Prostate gland (tissue), 2 donors: ENCODE data around the gene PDZRN4.

Experiments used
- POLR2A ChIP-seq: fragments of 450-650 bp; IDR thresholded peaks from one replicate; pipeline ENCODE4 v1.6.1; 2016; ENCODE audit warnings: antibody characterized with exemption, mild to moderate bottlenecking
- TF ChIP-seq, protein P1 (sequence below), 4 experiments: fragments of 200-600 bp in 2 of 4; fragments of 450-650 bp in 2 of 4; sonication (generic) in 2 of 4; IDR thresholded peaks; 1 replicate in 3 of 4; 2 replicates in 1 of 4; pipeline ENCODE4 v1.5.1; 2016 to 2019; ENCODE audit warnings: antibody characterized with exemption in 4 of 4, mild to moderate bottlenecking in 2 of 4, moderate library complexity in 2 of 4

DNA sequence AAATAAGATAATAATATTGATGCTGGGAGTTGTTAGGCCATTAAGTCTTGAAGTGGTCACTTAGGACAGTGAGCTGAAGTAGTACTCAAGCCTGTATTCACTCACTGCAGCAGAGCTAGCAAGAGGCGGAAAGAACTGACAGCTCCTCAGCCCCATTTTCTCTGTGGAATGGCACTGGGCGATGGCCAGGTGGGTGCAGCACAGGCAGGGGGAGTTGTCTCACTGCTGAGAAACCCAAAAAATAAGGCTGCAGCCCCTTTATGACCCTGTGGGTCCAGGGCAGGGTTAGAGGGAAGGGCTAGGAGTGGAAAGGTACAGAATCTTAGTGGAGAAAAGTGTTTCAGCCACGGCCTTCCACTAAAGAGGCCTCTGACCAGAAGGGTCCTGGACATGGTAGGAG is 35.5 kb downstream of the PDZRN4 start:
- TF ChIP-seq, protein P1, sequence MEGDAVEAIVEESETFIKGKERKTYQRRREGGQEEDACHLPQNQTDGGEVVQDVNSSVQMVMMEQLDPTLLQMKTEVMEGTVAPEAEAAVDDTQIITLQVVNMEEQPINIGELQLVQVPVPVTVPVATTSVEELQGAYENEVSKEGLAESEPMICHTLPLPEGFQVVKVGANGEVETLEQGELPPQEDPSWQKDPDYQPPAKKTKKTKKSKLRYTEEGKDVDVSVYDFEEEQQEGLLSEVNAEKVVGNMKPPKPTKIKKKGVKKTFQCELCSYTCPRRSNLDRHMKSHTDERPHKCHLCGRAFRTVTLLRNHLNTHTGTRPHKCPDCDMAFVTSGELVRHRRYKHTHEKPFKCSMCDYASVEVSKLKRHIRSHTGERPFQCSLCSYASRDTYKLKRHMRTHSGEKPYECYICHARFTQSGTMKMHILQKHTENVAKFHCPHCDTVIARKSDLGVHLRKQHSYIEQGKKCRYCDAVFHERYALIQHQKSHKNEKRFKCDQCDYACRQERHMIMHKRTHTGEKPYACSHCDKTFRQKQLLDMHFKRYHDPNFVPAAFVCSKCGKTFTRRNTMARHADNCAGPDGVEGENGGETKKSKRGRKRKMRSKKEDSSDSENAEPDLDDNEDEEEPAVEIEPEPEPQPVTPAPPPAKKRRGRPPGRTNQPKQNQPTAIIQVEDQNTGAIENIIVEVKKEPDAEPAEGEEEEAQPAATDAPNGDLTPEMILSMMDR (IDR thresholded peaks at IDR 0.05), result no peak
- no peak for TF ChIP-seq POLR2A
